ENCODE measurements around the gene AMER3.
"Not testable (repeated sequence)": the region's sequence is repeated elsewhere in the genome, so short reads cannot be mapped to it uniquely, and the experiment has no call there.

DNA sequence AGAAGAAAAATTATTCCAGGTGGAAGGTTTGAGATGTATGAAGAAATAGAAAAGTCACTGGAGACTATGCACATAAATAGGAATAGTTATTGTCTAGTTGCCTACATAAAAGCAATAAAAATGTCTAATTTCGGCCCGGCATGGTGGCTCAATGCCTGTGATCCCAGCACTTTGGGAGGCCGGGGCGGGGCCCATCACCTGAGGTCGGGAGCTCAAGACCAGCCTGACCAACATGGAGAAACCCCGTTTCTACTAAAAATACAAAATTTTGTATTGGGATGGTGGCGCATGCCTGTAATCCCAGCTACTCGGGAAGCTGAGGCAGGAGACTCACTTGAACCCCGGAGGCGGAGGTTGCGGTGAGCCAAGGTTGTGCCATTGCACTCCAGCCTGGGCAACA lies 23.1 kb upstream of the AMER3 start:
- TF ChIP-seq, protein P1, sequence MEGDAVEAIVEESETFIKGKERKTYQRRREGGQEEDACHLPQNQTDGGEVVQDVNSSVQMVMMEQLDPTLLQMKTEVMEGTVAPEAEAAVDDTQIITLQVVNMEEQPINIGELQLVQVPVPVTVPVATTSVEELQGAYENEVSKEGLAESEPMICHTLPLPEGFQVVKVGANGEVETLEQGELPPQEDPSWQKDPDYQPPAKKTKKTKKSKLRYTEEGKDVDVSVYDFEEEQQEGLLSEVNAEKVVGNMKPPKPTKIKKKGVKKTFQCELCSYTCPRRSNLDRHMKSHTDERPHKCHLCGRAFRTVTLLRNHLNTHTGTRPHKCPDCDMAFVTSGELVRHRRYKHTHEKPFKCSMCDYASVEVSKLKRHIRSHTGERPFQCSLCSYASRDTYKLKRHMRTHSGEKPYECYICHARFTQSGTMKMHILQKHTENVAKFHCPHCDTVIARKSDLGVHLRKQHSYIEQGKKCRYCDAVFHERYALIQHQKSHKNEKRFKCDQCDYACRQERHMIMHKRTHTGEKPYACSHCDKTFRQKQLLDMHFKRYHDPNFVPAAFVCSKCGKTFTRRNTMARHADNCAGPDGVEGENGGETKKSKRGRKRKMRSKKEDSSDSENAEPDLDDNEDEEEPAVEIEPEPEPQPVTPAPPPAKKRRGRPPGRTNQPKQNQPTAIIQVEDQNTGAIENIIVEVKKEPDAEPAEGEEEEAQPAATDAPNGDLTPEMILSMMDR (IDR thresholded peaks at IDR 0.05), result not testable (repeated sequence)
- TF ChIP-seq POLR2A (IDR thresholded peaks at IDR 0.05), result not testable (repeated sequence)
